ENCODE results near the gene RAB44. TPM values are rescaled to one million over a fixed set of nuclear protein-coding genes. Genes with fewer than 3 reads are reported as not detected.

Gene RAB44
- total RNA-seq, 1 donor from 2014 or later = 0.16 TPM

DNA sequence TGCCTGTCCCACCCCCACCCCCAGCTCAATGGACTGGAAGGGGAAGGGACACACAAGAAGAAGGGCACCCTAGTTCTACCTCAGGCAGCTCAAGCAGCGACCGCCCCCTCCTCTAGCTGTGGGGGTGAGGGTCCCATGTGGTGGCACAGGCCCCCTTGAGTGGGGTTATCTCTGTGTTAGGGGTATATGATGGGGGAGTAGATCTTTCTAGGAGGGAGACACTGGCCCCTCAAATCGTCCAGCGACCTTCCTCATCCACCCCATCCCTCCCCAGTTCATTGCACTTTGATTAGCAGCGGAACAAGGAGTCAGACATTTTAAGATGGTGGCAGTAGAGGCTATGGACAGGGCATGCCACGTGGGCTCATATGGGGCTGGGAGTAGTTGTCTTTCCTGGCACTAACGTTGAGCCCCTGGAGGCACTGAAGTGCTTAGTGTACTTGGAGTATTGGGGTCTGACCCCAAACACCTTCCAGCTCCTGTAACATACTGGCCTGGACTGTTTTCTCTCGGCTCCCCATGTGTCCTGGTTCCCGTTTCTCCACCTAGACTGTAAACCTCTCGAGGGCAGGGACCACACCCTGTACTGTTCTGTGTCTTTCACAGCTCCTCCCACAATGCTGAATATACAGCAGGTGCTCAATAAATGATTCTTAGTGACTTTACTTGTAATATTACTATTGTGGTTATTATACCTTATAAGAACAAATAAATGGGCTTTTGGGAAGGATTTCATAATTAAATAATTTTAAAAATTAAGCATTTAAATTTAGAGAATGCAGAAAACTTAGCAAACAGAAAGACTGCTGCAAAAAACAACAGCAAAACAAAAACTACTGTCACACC lies 10.7 kb upstream of the RAB44 start:
- H4K20me1 ChIP-seq (ENCODE audit: insufficient read depth, low read length) = peaks cover 74% of the 10 kb centered on the region
- peak overlapping the region; percentile 60 for H3K27ac Mint-ChIP-seq (ENCODE audit: unreplicated experiment)
- peaks cover 16% of the 10 kb centered on the region for H3K36me3 Mint-ChIP-seq (ENCODE audit: low read depth, unreplicated experiment)
- H3K4me1 Mint-ChIP-seq (ENCODE audit: low read depth, unreplicated experiment) = peaks cover 21% of the 10 kb centered on the region
- no peaks in the 10 kb centered on the region for H3K9me3 ChIP-seq (ENCODE audit: insufficient read depth, low read depth, low read length)
- no peak overlapping the region for H3K27ac ChIP-seq (ENCODE audit: low read depth, low read length)
- peaks cover 9% of the 10 kb centered on the region for H3K4me1 ChIP-seq (ENCODE audit: insufficient read depth, low read length)
- H3K4me2 ChIP-seq (ENCODE audit: low read length) = no peak overlapping the region
- H3K4me3 Mint-ChIP-seq (ENCODE audit: unreplicated experiment) = no peak overlapping the region
- no peaks in the 10 kb centered on the region for H3K27me3 Mint-ChIP-seq (ENCODE audit: low read depth, unreplicated experiment)
- H3K27me3 ChIP-seq (ENCODE audit: insufficient read depth, low read length) = no peaks in the 10 kb centered on the region
- H3K36me3 ChIP-seq (ENCODE audit: insufficient read depth, low read length) = peaks cover 38% of the 10 kb centered on the region
- H3K9me3 Mint-ChIP-seq (ENCODE audit: unreplicated experiment) = no peaks in the 10 kb centered on the region
- peaks cover 41% of the 10 kb centered on the region for H3K79me2 ChIP-seq (ENCODE audit: insufficient read depth, low read length)
- FAIRE-seq (no peak), DNase-seq (ENCODE audit: low read depth) (no peak)
- H3K9ac ChIP-seq (ENCODE audit: low read length) = no peak overlapping the region
- TF ChIP-seq, protein P1, sequence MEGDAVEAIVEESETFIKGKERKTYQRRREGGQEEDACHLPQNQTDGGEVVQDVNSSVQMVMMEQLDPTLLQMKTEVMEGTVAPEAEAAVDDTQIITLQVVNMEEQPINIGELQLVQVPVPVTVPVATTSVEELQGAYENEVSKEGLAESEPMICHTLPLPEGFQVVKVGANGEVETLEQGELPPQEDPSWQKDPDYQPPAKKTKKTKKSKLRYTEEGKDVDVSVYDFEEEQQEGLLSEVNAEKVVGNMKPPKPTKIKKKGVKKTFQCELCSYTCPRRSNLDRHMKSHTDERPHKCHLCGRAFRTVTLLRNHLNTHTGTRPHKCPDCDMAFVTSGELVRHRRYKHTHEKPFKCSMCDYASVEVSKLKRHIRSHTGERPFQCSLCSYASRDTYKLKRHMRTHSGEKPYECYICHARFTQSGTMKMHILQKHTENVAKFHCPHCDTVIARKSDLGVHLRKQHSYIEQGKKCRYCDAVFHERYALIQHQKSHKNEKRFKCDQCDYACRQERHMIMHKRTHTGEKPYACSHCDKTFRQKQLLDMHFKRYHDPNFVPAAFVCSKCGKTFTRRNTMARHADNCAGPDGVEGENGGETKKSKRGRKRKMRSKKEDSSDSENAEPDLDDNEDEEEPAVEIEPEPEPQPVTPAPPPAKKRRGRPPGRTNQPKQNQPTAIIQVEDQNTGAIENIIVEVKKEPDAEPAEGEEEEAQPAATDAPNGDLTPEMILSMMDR (IDR thresholded peaks at IDR 0.05; ENCODE audit: insufficient read depth, low read depth, low read length) = no peak
- TF ChIP-seq EZH2 (IDR thresholded peaks at IDR 0.05; ENCODE audit: insufficient read depth, low read length) = no peak
- no peak overlapping the region for H3K4me3 ChIP-seq (ENCODE audit: insufficient read depth, low read depth, low read length)
- no peak overlapping the region for H2AFZ ChIP-seq (ENCODE audit: low read depth, low read length)

DNA sequence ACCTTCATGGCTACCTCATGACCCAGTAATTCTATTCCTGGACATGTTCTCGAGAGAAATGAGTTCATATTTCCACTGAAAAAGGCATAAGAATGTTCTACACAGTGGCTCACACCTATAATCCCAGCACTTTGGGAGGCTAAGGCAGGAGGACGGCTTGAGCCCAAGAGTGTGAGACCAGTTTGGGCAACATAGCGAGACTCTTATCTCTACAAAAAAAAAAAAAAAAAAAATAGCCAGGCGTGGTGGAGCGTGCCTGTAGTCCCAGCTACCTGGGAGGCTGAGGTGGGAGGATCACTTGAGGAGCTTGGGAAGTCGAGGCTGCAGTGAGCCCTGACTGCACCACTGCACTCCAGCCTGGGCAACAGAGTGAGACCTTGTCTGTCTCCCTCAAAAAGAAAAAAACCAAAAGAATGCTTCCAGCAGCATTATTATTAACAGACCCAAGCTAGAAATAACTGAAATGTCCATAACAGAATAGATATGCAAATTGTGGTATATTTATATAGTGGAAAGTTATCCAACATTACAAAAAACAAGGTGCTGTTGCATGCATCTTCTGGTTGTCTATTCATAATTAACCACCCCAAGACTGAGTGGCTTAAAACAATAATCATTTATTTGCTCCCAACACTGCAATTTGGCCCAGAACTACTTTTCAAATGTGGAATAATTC lies 9.4 kb upstream of the RAB44 start:
- no peak overlapping the region for H3K27ac ChIP-seq (ENCODE audit: low read depth, low read length)
- FAIRE-seq (no peak), DNase-seq (ENCODE audit: low read depth) (no peak)
- no peak overlapping the region for H3K4me2 ChIP-seq (ENCODE audit: low read length)
- no peak overlapping the region for H3K9ac ChIP-seq (ENCODE audit: low read length)
- no peak for TF ChIP-seq EZH2 (IDR thresholded peaks at IDR 0.05; ENCODE audit: insufficient read depth, low read length)
- TF ChIP-seq, protein P1 (IDR thresholded peaks at IDR 0.05; ENCODE audit: insufficient read depth, low read depth, low read length) = no peak
- no peak overlapping the region for H3K4me3 Mint-ChIP-seq (ENCODE audit: unreplicated experiment)
- peaks cover 15% of the 10 kb centered on the region for H3K4me1 Mint-ChIP-seq (ENCODE audit: low read depth, unreplicated experiment)
- no peaks in the 10 kb centered on the region for H3K4me1 ChIP-seq (ENCODE audit: insufficient read depth, low read length)
- peaks cover 35% of the 10 kb centered on the region for H3K36me3 ChIP-seq (ENCODE audit: insufficient read depth, low read length)
- H3K27me3 Mint-ChIP-seq (ENCODE audit: low read depth, unreplicated experiment) = no peaks in the 10 kb centered on the region
- H3K4me3 ChIP-seq (ENCODE audit: insufficient read depth, low read depth, low read length) = no peak overlapping the region
- no peak overlapping the region for H2AFZ ChIP-seq (ENCODE audit: low read depth, low read length)
- no peaks in the 10 kb centered on the region for H3K27me3 ChIP-seq (ENCODE audit: insufficient read depth, low read length)
- peaks cover 27% of the 10 kb centered on the region for H3K79me2 ChIP-seq (ENCODE audit: insufficient read depth, low read length)
- H3K27ac Mint-ChIP-seq (ENCODE audit: unreplicated experiment) = no peak overlapping the region
- H3K9me3 Mint-ChIP-seq (ENCODE audit: unreplicated experiment) = no peaks in the 10 kb centered on the region
- peaks cover 61% of the 10 kb centered on the region for H4K20me1 ChIP-seq (ENCODE audit: insufficient read depth, low read length)
- H3K9me3 ChIP-seq (ENCODE audit: insufficient read depth, low read depth, low read length) = no peaks in the 10 kb centered on the region
- peaks cover 16% of the 10 kb centered on the region for H3K36me3 Mint-ChIP-seq (ENCODE audit: low read depth, unreplicated experiment)

Measured in astrocyte (in vitro differentiated cells and primary cell).